K562 (cell line): ENCODE data around the gene NUAK1. TPM values are rescaled to one million over a fixed set of nuclear protein-coding genes. Genes with fewer than 3 reads are reported as not detected.

Experiments used
- CREB3 ChIP-seq: fragments of 450-650 bp; conservative IDR thresholded peaks from 2 replicates; pipeline ENCODE4 v1.6.1; 2016; ENCODE audit warnings: missing genetic modification characterization, low read depth, mild to moderate bottlenecking, missing compliant biosample characterization, moderate library complexity
- GABPB2 ChIP-seq: fragments of 250-450 bp; sonication (Bioruptor Pico); conservative IDR thresholded peaks from 2 replicates; pipeline ENCODE4 v1.5.1; 2021; ENCODE audit warnings: mild to moderate bottlenecking
- NONO ChIP-seq, 2 experiments: fragments of 200-400 bp in 1 of 2; fragments of 450-650 bp in 1 of 2; formaldehyde crosslinking in 1 of 2; IDR thresholded peaks; 2 replicates each; pipeline ENCODE4 v1.6.1; 2017; ENCODE audit warnings: low read depth in 2 of 2, mild to moderate bottlenecking in 2 of 2, moderate library complexity in 2 of 2, low read length in 1 of 2
- THRAP3 ChIP-seq: fragments of 450-650 bp; IDR thresholded peaks from 2 replicates; pipeline ENCODE4 v1.6.1; 2016; ENCODE audit warnings: mild to moderate bottlenecking, inconsistent platforms, borderline replicate concordance
- ZNF717 ChIP-seq: fragments of 250-450 bp; sonication (Bioruptor Pico); IDR thresholded peaks from 2 replicates; pipeline ENCODE4 v1.5.0; 2021
- polyA plus RNA-seq, 8 experiments: library from polyadenylated mRNA; depleted of rRNA in 4 of 8; stranded (reverse) in 5 of 8; unstranded in 3 of 8; fragments of >200 nt; fragmentation: Nextera tagmentation in 2 of 8; fragmentation: Illumina TruSeq in 1 of 8; extraction: Ambion mirVana in 2 of 8; extraction: Trizol in 1 of 8; gene quantifications; 2 replicates each; pipeline versions ENCODE4 v1.2.1 to v1.2.3, GENCODE V29; 2011 to 2014; ENCODE audit warnings: inconsistent platforms in 1 of 8, missing spikeins in 1 of 8
- total RNA-seq, 7 experiments: library from RNA; depleted of rRNA in 6 of 7; stranded (reverse); fragments of >200 nt in 6 of 7; fragmentation: Illumina TruSeq in 2 of 7; extraction: Trizol in 2 of 7; gene quantifications; 2 replicates each; pipeline versions ENCODE4 v1.2.1 to v1.2.3, GENCODE V29; 2011 to 2021; ENCODE audit warnings: low replicate concordance in 1 of 7
- TF ChIP-seq, protein P1 (sequence below): fragments of 150-350 bp; IDR thresholded peaks from 2 replicates; pipeline ENCODE4 v1.6.1; 2014; ENCODE audit warnings: low read depth, mild to moderate bottlenecking, low read length, borderline replicate concordance
- TF ChIP-seq, protein P2 (sequence below): sonication (generic); formaldehyde crosslinking; IDR thresholded peaks from 2 replicates; pipeline ENCODE4 v1.8.0; 2023; ENCODE audit warnings: missing genetic modification reagents, mild to moderate bottlenecking, borderline replicate concordance

Gene NUAK1
- total and polyA plus RNA-seq, 9 of the 15 experiments (the other 6 are each of a cell fraction or from before 2014, with no cell fraction given): 0.02 TPM; not detected in 8

- TF ChIP-seq, protein P1, sequence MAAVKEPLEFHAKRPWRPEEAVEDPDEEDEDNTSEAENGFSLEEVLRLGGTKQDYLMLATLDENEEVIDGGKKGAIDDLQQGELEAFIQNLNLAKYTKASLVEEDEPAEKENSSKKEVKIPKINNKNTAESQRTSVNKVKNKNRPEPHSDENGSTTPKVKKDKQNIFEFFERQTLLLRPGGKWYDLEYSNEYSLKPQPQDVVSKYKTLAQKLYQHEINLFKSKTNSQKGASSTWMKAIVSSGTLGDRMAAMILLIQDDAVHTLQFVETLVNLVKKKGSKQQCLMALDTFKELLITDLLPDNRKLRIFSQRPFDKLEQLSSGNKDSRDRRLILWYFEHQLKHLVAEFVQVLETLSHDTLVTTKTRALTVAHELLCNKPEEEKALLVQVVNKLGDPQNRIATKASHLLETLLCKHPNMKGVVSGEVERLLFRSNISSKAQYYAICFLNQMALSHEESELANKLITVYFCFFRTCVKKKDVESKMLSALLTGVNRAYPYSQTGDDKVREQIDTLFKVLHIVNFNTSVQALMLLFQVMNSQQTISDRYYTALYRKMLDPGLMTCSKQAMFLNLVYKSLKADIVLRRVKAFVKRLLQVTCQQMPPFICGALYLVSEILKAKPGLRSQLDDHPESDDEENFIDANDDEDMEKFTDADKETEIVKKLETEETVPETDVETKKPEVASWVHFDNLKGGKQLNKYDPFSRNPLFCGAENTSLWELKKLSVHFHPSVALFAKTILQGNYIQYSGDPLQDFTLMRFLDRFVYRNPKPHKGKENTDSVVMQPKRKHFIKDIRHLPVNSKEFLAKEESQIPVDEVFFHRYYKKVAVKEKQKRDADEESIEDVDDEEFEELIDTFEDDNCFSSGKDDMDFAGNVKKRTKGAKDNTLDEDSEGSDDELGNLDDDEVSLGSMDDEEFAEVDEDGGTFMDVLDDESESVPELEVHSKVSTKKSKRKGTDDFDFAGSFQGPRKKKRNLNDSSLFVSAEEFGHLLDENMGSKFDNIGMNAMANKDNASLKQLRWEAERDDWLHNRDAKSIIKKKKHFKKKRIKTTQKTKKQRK: no peak
- TF ChIP-seq ZNF717 (CRISPR knock-in tag): no peak
- no peak for TF ChIP-seq GABPB2 (CRISPR knock-in tag)
- no peak for TF ChIP-seq CREB3 (tag)
- no peak for TF ChIP-seq NONO (IDR thresholded peaks at IDR 0.05; ENCODE audit: low read depth in 2 of 2, low read length in 1 of 2)
- TF ChIP-seq, protein P2, sequence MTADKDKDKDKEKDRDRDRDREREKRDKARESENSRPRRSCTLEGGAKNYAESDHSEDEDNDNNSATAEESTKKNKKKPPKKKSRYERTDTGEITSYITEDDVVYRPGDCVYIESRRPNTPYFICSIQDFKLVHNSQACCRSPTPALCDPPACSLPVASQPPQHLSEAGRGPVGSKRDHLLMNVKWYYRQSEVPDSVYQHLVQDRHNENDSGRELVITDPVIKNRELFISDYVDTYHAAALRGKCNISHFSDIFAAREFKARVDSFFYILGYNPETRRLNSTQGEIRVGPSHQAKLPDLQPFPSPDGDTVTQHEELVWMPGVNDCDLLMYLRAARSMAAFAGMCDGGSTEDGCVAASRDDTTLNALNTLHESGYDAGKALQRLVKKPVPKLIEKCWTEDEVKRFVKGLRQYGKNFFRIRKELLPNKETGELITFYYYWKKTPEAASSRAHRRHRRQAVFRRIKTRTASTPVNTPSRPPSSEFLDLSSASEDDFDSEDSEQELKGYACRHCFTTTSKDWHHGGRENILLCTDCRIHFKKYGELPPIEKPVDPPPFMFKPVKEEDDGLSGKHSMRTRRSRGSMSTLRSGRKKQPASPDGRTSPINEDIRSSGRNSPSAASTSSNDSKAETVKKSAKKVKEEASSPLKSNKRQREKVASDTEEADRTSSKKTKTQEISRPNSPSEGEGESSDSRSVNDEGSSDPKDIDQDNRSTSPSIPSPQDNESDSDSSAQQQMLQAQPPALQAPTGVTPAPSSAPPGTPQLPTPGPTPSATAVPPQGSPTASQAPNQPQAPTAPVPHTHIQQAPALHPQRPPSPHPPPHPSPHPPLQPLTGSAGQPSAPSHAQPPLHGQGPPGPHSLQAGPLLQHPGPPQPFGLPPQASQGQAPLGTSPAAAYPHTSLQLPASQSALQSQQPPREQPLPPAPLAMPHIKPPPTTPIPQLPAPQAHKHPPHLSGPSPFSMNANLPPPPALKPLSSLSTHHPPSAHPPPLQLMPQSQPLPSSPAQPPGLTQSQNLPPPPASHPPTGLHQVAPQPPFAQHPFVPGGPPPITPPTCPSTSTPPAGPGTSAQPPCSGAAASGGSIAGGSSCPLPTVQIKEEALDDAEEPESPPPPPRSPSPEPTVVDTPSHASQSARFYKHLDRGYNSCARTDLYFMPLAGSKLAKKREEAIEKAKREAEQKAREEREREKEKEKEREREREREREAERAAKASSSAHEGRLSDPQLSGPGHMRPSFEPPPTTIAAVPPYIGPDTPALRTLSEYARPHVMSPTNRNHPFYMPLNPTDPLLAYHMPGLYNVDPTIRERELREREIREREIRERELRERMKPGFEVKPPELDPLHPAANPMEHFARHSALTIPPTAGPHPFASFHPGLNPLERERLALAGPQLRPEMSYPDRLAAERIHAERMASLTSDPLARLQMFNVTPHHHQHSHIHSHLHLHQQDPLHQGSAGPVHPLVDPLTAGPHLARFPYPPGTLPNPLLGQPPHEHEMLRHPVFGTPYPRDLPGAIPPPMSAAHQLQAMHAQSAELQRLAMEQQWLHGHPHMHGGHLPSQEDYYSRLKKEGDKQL: no peak
- TF ChIP-seq THRAP3: no peak
Observed at GRCh38 chr12:106084759-106085158, 54.0 kb downstream of the NUAK1 start (continued).
